Right lung (tissue), 5 donors: ENCODE measurements around the gene ZNRD2. TPM values are rescaled to one million over a fixed set of nuclear protein-coding genes. Genes with fewer than 3 reads are reported as not detected.

Source experiments
- DNase-seq, 2 donors: peaks; one replicate each; pipeline ENCODE4 v3.0.0-alpha.2; 2013
- polyA plus RNA-seq, 5 donors: library from polyadenylated mRNA; unstranded; fragments of 120-200 nt; gene quantifications; one replicate each; pipeline versions ENCODE4 v1.2.1 to v1.2.3, GENCODE V29; 2013; ENCODE audit warnings: inconsistent platforms in 1 of 5, low replicate concordance in 1 of 5; ENCODE audit not compliant: insufficient read length in 5 of 5, insufficient read depth in 1 of 5

ZNRD2 gene
- polyA plus RNA-seq, 5 donors, result 39.0 to 70.6 (median 56.0) TPM

GRCh38 chr11:65584723-65585171, 14.5 kb downstream of the ZNRD2 start:
- no peak for DNase-seq

- no peak for DNase-seq
Measured at GRCh38 chr11:65585396-65586246, 15.3 kb downstream of the ZNRD2 start.

- DNase-seq, result no peak
Measured at GRCh38 chr11:65586247-65586630, 16.0 kb downstream of the ZNRD2 start.

- no peak for DNase-seq
Measured at GRCh38 chr11:65586676-65587075, 16.4 kb downstream of the ZNRD2 start.

DNA sequence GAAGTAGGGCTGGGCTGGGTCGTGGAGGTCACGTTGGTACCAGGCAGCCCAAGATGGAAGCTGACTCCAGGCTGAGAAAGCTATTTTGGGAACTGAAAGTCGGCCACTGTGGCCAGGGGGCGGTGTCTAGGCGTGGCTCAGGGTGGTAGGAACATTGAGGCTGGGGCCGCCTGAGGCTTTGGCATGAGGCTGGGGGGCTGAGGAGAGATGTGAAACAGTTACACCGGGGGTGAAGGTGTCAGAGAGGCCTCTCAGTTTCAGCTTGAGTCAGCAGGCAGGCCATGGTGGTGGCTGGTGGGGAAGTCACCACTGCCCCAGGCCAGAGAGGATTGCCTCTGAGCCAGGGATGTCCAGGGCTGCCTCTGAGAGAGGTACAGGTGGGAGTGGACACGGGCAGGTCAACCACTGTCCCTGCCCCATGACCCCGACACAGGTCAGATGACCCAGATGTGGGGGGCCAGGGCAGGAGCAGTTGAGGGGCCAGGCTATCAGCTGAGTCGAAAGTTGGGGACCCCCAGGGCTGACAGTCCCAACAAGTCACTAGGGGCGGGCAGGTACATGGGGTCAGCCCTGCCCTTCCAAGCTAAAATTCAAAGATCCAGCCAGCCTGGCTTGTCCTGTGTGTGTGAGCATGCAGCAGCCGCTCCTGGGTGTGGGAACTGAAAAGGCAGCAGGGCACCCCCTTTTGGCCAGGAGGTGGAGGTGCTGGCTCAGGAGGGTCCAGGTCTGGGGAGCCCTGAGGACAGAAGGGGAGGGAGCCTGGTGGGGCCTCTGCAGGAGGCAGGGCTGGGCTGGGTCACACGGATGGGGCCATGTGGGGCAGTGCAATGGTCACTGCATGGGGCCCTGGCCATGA, 18.1 kb downstream of the ZNRD2 start:
- DNase-seq, result no peak

DNA sequence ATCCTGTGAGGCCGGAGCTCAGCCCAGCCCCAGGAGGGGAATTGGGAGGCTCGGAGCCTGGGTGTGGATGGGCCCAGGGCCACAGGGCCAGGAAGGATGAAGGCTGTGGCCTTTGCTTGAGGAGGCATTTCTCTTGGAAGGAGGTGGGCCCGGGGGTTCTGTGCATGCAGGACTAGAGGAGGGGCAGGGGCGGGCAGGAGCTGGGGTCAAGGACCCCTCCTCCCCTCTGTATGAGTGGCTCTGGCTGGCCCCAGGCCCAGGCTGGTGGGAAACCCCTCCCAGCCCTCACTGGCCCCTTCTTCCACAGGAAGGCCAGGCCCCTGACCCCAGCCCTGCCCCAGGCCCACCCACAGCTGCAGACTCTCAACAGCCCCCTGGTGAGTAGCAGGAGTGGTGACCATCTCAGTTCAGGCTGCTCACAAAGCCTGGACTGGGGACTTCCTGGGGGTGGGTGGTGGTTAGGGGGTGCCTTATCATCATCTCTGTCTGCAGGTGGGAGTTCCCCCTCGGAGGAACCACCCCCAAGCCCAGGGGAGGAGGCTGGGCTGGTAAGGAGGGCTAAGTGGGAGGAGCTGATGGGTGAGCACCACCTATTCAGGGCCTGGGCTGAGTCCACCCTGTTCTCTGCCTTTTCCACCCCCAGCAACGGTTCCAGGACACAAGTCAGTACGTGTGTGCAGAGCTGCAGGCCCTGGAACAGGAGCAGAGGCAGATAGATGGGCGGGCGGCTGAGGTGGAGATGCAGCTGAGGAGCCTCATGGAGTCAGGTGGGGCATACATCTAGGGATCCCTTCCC, 19.4 kb downstream of the ZNRD2 start:
- no peak for DNase-seq

DNA sequence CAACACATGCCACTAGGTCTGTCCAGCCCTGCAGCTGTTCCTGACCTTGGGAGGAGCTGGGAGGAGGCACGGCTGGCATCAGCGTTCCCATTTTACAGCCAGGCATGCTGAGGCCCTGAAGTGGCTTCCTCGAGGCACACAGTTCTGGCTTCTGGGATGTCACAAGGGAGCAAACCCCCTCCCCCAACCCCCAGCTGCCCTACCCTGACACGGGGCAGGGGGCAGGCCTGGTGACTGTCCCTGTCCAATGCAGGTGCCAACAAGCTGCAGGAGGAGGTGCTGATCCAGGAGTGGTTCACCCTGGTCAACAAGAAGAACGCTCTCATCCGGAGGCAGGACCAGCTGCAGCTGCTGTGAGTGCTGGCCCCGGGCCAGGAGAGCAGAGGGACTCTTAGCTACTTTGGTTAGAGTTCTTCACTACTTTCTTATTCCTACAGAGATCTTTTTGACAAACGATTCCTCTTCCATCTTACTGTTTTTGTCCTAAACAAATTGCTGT, 20.0 kb downstream of the ZNRD2 start:
- DNase-seq, result no peak

GRCh38 chr11:65591939-65592857, 21.9 kb downstream of the ZNRD2 start:
- no peak for DNase-seq

DNA sequence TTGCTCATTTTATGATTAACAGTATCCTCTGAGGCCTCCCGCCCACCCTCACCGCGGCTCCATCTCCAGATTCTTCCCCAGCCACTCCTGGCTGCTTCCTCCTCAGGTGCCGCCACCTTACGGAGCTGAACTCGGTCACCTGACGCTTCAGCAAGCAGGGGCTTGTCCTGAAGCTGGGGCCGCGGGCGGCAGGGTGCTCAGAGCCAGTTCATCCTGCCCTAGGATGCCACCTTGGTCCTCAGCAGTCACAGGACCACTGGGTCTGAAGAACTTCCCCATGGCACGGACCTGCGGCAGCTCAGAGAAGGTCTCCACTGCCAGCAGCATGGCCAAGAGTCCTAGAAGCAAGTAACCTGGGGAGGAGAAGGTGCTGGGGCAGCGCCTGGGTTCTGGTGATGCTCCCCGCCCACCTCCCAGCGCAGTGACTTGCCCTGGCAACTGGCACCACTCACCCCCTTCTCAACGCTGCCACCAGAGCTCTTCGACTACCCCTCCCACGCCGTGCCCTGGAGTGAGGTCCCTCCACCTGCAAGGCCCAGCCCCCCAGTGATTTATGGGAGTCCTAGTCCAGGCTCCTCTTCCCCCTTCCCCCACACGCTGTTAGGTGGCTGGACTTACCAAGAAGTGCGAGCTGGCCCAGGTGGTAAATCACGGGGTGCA, 22.7 kb downstream of the ZNRD2 start:
- DNase-seq, result no peak

DNA sequence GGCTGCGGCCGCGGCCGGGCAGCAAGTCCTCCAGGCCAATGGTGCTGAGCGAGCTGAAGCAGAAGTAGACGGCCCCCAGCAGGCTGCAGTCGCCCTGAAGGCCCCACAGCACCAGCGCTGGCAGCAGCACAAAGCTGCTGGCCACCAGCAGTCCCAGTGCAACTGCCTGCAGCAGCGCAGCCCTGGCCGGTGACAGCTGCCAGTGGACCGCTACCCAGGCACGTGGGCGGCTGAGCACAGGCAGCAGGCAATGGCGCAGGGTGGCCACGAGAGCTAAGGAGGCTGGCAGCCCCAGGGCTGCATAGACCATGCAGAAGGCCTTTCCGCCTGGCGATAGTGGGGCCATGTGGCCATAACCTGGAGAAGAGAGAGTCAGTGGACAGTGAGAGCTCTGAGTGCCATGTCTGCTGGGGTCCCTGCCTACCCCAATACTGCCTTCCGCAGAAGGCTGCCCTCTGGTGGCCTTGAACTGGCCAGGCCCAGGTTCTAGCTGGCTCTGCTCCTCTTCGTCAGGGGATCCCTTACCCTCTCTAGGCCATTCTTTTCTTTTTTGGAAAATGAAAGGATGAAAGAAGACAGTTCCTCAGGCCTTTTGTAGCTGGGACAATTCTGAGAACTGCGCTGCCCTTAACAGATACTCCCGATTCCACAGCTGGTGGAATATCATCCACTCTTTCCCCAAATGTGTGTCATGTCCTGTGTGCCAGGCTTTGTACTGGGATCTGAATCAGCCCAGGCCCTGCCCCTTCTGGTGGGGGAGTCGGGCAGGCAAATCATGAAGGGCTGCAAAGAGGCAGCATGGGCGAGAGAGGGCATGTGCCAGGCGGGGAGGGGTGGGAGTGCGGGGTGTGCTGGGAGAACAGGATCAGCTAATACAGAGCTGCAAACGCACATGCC, 23.5 kb downstream of the ZNRD2 start:
- DNase-seq, result no peak

GRCh38 chr11:65595131-65595530, 24.9 kb downstream of the ZNRD2 start:
- DNase-seq, result no peak

GRCh38 chr11:65595543-65596281, 25.4 kb downstream of the ZNRD2 start, which contains the start of gene KCNK7:
Gene KCNK7, minus strand, starts transcription at chr11:65595800. Its CDS starts 28 bp downstream, at chr11:65595772.
- no peak for DNase-seq

GRCh38 chr11:65596520-65596919, 26.2 kb downstream of the ZNRD2 start:
- no peak for DNase-seq

GRCh38 chr11:65598258-65598699, 28.0 kb downstream of the ZNRD2 start:
- DNase-seq, result no peak

DNA sequence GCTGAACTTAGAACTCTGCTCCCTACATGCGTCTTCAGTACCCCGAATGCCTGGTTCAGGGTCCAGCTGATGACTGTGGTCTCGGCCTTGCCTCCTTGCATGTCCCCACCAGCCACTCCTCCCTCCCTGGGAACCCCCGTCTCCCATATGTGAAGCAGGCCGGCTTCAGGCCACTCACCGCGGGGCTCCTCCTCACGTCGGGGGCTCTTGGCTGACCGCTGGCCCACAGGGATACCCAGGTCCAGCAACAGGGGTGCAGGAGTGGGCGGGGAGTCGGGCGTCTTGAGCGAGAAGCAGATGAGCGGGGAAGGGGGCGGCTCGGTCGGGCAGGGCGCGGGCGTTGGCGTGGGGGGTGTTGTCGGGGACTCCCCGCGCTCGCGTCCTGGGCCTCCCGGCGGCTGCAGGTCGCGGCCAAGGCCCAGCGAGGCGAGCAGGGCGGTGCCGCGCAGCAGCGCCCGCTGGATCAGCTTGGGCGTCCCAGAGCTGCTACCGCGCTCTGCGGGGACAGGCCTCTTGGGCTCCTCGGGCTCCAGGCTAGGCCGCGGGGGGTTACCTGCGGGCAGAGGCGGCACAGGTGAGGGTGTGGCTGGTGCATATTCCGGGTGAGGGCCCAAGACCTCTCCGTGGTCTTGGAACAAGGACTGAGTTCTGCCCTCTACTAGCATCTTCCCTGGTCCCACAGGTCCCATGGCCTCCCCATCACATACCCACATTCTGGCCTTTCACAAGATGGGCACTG, 29.1 kb downstream of the ZNRD2 start:
- no peak for DNase-seq

DNA sequence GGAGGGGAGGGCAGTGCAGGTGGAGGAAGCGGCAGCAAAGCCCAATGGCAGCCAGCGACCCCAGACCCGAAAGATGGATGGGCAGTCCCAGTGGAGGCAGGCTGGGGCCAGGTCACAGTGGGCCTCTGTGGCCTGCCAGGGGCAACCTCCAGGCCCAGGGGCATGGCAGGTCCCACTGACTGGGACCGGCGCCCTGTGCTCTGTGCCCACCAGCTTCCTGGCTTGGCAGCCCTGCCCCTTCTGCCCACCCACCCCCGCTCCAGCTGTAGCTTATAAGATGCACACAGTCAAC, 29.6 kb downstream of the ZNRD2 start:
- no peak for DNase-seq

DNA sequence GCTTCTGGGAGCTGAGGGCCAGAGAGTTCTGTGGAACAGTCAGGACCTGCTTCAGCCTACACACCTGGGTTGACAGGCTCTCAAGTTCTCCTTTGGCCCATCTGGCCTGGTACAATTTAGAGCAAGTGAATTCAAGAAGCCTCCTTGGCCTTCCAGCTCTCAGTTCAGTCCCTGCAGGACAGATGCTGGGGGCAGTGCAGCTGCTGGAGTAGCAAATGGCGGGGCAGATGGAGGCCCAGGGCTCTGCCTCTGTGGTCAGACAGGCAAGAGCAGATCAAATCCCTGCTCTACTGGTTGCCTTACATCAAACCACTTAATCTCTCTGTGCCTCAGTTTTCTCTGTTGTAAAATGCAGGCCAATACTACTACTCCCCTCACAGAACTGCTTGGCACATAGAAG, 34.0 kb downstream of the ZNRD2 start:
- no peak for DNase-seq
